ENCODE results near the gene ASIC3. TPM values are rescaled to one million over a fixed set of nuclear protein-coding genes. Genes with fewer than 3 reads are reported as not detected.

The ASIC3 gene
- total RNA-seq, 4 donors from 2014 or later: 1.3 to 2.9 (median 2.1) TPM

GRCh38 chr7:151053096-151053495 is 4.8 kb downstream of the ASIC3 start:
- Histone ChIP-seq H3K4me1 (peaks cover 20 to 30% (median 24%) of the 10 kb centered on the region in 4 donors), H3K9me3 (no peaks in the 10 kb centered on the region), H3K27me3 (peaks cover 0 to 15% (median 0%) of the 10 kb centered on the region in 4 donors), H3K4me3 (no peak overlapping the region), H3K27ac (replicated peaks in 1 of 4) (no peak overlapping the region), H3K36me3 (peaks cover 0 to 13% (median 7%) of the 10 kb centered on the region in 4 donors)
- DNase-seq (ENCODE audit: extremely low spot score): no peak
- TF ChIP-seq EP300 (IDR thresholded peaks at IDR 0.05) (no peak), POLR2AphosphoS5 (IDR thresholded peaks at IDR 0.05) (no peak), CTCF (IDR thresholded peaks at IDR 0.05) (no peak), POLR2A (IDR thresholded peaks at IDR 0.05; ENCODE audit: low read depth) (no peak)
- intact Hi-C loops (cut with DNase I): no loop called here
- WGBS: 73% methylated on average over 4 of the region's 4 CpGs

DNA sequence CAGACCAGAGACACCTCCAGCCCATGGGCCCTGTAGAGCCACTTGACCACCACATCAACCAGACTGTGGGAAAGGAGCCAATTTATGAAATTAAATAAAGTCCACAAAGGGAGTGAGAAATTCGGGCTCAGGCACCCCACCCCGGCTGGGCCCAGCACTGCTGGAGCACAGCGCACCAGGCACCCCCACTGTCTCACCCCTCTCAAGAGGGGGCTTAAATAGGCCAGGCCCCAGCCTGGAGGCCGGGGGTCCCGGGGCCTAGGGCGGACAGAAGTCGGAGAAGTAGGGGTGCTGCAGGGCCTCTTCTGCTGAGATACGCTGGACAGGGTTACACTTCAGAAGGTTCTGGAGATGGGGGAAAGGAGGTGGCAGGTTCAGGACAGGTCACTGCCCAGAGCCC is 5.4 kb downstream of the ASIC3 start:
- H3K27ac ChIP-seq (replicated peaks in 1 of 4): no peak overlapping the region
- intact Hi-C loops (cut with DNase I): no loop called here
- peaks cover 24 to 36% (median 30%) of the 10 kb centered on the region in 4 donors for H3K4me1 ChIP-seq
- WGBS: 94% methylated on average over 8 of the region's 8 CpGs
- no peaks in the 10 kb centered on the region for H3K9me3 ChIP-seq
- H3K4me3 ChIP-seq: no peak overlapping the region
- peaks cover 0 to 15% (median 0%) of the 10 kb centered on the region in 4 donors for H3K27me3 ChIP-seq
- TF ChIP-seq EP300 (IDR thresholded peaks at IDR 0.05) (no peak), POLR2AphosphoS5 (IDR thresholded peaks at IDR 0.05) (no peak), CTCF (IDR thresholded peaks at IDR 0.05) (no peak), POLR2A (IDR thresholded peaks at IDR 0.05; ENCODE audit: low read depth) (no peak)
- H3K36me3 ChIP-seq: peaks cover 0 to 13% (median 7%) of the 10 kb centered on the region in 4 donors
- no peak for DNase-seq (ENCODE audit: extremely low spot score)

- TF ChIP-seq EP300 (IDR thresholded peaks at IDR 0.05) (no peak), POLR2AphosphoS5 (IDR thresholded peaks at IDR 0.05) (no peak), POLR2A (IDR thresholded peaks at IDR 0.05; ENCODE audit: low read depth) (no peak), CTCF (IDR thresholded peaks at IDR 0.05) (no peak)
- Histone ChIP-seq H3K36me3 (peaks cover 0 to 13% (median 7%) of the 10 kb centered on the region in 4 donors), H3K4me3 (no peak overlapping the region), H3K4me1 (peaks cover 33 to 48% (median 42%) of the 10 kb centered on the region in 4 donors), H3K27me3 (peaks cover 0 to 3% (median 0%) of the 10 kb centered on the region in 4 donors), H3K27ac (replicated peaks in 1 of 4) (no peak overlapping the region), H3K9me3 (no peaks in the 10 kb centered on the region)
- intact Hi-C loops (cut with DNase I): no loop called here
- no peak for DNase-seq (ENCODE audit: extremely low spot score)
- 86% methylated on average over 6 of the region's 6 CpGs for WGBS
These were observed 7.9 kb downstream of the ASIC3 start for GRCh38 chr7:151056283-151056665.

DNA sequence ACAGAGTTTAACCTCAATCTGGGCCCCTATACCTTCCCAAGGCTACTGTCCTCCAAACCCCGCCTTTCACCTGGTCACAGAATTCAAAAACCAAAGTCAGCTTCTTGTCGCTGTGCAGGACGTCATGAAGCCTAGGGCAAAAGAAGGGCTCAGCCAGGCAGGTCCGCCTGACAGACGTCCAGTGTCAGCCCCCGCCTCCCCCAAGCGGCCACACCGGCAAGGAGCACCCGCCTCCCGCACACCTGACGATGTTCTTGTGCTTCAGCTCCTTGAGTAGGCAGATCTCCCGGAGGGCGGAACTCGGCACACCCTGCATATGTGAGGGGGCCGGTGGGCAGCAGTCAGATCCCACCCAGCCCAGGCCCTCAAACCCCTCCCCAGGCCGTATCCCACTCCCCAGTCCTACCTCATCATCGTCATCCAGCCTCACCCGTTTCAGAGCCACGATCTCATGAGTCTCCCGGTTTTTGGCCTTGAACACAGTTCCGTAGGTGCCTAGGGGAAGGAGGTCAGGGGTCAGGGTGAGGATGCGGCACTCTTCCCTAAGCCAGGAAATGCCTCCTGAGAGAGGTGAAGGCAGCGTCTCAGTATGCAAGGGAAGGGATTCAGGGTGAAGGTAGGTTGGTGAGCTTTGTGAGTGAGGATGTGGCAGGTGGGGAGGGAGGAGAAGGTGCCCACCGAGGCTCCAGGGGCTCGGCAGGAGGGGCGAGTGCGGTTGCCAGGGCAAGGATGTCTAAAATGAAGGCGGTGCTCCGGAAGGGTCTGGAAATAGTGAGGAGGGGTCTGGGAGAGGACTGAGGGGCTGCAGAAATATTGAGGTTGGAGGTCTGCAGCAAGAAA is 8.6 kb downstream of the ASIC3 start:
- Histone ChIP-seq H3K4me3 (peak overlapping the region; percentile 72 to 94 (median 90)), H3K4me1 (peaks cover 36 to 48% (median 44%) of the 10 kb centered on the region in 4 donors), H3K27me3 (no peaks in the 10 kb centered on the region), H3K36me3 (peaks cover 0 to 13% (median 7%) of the 10 kb centered on the region in 4 donors), H3K27ac (replicated peaks in 1 of 4) (peak overlapping the region in 2 of 4 donors; percentile 92 to 94), H3K9me3 (no peaks in the 10 kb centered on the region)
- 20% methylated on average over 15 of the region's 29 CpGs for WGBS
- DNase-seq (ENCODE audit: extremely low spot score): no peak
- TF ChIP-seq EP300 (IDR thresholded peaks at IDR 0.05): no peak
- no peak for TF ChIP-seq POLR2AphosphoS5 (IDR thresholded peaks at IDR 0.05)
- TF ChIP-seq POLR2A (IDR thresholded peaks at IDR 0.05; ENCODE audit: low read depth): no peak
- TF ChIP-seq CTCF (IDR thresholded peaks at IDR 0.05): no peak
- intact Hi-C loops (cut with DNase I): no loop called here

Data from esophagus muscularis mucosa (tissue), 4 donors.